GM12865 (cell line): ENCODE measurements around the gene PAEP.

ENCODE experiments used
- DNase-seq: peaks from one replicate; pipeline ENCODE4 v3.0.0; 2010; ENCODE audit warnings: low read depth
- H3K4me3 ChIP-seq: 2 replicates; pipeline ENCODE4 v1.5.1; 2011; ENCODE audit warnings: mild to moderate bottlenecking, low read depth, low read length, control low read depth
- TF ChIP-seq, protein P1 (sequence below): IDR thresholded peaks from 2 replicates; pipeline ENCODE4 v1.5.1; 2011; ENCODE audit warnings: low read length, control low read depth, low read depth, inconsistent platforms; ENCODE audit not compliant: insufficient read depth; ENCODE audit errors: missing control alignments

Gene PAEP

DNA sequence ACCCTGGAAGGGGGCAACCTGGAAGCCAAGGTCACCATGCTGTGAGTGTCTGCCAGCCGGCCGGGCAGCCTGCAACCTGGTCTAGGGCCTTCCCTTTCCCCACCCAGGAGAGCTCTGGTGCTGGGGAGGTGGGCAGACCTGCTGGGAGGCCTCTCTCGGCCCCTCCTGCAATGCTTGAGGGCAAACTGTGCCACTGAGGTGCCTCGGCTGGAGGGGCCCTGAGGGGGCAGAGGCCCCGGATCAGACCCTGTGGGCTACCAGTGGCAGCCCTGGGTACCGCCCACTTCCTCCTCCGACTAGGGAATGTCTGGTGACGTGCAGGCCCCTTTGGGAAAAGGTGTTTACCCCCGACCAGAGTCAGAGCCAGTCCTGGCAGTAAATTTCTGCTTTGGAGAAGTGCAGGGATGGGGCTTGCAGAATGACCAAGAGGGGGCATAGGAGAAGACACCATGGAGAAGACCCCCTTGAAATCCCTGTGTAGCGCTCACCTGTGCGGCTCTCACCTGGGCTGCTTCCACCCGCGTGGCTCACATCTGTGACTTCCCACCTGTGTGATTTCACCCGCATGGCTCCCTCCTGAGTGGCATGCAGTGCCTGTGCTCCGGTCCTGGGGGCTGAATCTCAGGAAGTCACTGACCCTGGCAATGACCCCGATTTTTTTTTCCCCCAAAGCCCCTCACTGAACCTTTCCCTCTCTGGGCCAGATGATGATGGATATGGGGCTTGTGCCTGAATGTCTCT lies 39.2 kb upstream of the PAEP start:
- TF ChIP-seq, protein P1, sequence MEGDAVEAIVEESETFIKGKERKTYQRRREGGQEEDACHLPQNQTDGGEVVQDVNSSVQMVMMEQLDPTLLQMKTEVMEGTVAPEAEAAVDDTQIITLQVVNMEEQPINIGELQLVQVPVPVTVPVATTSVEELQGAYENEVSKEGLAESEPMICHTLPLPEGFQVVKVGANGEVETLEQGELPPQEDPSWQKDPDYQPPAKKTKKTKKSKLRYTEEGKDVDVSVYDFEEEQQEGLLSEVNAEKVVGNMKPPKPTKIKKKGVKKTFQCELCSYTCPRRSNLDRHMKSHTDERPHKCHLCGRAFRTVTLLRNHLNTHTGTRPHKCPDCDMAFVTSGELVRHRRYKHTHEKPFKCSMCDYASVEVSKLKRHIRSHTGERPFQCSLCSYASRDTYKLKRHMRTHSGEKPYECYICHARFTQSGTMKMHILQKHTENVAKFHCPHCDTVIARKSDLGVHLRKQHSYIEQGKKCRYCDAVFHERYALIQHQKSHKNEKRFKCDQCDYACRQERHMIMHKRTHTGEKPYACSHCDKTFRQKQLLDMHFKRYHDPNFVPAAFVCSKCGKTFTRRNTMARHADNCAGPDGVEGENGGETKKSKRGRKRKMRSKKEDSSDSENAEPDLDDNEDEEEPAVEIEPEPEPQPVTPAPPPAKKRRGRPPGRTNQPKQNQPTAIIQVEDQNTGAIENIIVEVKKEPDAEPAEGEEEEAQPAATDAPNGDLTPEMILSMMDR, result no peak
- no peak overlapping the region for H3K4me3 ChIP-seq
- no peak for DNase-seq

DNA sequence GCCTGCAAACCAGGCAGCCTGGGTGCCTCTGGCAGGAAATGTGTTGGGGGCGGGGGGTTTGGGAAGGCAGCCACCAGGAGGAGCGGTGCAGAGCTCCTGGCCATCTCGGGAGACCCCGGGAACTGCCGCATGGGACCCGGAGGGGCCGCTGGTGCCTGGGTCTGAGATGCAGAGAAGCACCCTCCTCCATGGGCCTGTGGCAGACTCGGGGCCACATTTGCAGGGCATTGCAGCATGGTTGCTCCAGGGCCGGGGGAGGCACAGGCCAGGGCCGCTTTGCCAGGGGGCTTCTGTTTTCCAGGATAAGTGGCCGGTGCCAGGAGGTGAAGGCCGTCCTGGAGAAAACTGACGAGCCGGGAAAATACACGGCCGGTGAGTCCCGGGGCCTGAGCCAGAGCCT lies 38.6 kb upstream of the PAEP start:
- DNase-seq, result no peak
- TF ChIP-seq, protein P1, result no peak
- no peak overlapping the region for H3K4me3 ChIP-seq

DNA sequence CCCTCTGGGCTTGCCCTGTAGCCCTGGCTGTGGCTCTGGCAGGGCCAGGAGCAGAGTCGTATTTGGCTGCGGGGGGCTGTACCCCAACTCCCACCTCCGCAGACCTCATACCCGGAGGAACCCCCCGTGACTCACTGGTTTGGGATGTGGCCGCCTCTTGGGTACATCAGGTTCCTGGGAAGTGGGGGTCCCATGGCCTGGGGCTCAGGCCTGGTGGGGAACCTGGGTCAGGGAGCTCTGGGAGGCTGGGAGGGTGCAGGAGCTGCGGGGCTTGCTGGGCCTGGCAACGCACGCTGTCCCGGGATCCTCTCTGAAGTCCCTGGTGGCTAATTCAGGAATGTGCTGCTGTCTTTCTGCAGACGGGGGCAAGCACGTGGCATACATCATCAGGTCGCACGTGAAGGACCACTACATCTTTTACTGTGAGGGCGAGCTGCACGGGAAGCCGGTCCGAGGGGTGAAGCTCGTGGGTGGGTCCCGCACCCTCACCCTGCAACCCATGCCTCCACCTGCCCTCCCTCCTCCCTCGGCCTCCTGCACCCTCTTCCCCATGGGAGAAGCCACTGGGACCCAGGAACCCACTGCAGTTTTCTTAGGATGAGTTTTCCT lies 37.9 kb upstream of the PAEP start:
- no peak overlapping the region for H3K4me3 ChIP-seq
- TF ChIP-seq, protein P1, result no peak
- DNase-seq, result no peak

DNA sequence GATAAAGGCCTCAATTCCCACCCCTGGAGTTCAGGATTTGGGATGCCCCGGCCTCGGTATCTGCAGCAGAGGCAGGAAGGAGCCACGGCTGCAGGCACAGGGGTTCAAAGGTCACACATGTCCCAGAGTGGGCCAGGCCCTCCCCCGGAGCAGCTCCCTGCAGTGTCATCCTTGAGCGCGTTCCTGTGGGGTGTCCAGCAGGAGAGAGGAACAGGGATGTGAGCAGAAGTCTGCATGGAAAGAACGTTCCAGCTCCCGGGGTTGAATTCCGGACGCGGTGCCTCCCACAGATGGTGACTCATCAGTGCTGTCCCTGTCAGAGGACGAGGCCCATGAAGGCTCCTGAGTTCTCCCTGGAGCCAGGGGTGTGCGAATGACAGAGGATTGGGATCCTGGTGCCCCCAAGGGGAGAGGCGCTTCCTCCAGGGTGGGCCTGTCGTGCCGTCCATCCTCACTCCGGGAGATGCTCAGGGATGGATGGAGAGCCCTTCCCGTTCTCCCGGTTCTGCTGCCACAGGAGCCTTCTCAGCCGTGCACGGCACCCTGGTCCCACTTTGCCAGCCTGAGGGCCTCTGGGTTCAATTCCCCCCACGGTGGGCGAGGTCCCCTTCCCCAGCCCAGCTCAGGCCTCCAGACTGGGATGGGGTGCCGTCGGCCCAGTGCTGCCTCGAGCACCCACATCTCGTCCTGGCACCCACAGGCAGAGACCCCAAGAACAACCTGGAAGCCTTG lies 37.3 kb upstream of the PAEP start:
- no peak overlapping the region for H3K4me3 ChIP-seq
- no peak for DNase-seq
- TF ChIP-seq, protein P1, result no peak

DNA sequence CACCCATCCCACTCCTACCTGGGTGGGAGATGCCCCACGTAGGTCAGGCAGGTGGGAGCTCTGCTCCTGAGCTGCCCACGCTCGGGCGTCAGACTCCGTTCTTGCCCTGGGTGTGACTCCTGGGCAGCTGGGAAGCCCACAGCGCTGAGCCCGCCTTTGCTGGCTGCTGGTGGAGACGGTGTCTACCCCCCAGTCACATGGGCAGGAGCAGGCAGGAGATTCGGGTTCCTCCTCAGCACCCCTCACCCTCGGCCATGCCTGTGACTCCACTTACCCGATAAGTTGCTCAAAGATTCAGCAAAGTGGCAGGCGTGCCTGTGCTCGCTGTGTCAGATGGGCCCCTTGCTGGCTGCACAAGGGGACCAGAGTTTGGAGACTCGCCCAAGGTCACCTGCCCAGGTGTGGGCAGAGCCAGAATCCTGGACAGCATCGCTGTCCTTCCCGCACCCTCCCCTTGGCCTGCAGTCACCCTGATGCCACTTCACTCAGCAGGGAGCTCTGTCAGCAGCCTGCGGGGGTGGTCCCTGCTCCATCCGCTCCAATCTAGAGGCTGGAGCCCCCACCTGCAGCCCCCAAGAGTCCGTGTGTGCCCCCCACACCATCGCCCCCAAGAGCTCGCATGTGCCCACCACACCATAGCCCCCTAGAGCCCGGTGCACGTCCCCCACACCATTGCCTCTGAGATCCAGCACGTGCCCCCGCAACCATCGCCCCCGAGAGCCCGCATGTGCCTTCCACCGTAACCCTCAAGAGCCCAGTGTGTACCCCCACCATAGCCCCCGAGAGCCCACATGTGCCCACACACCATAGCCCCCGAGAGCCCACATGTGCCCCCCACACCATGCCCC lies 36.1 kb upstream of the PAEP start:
- TF ChIP-seq, protein P1, result no peak
- DNase-seq, result no peak
- no peak overlapping the region for H3K4me3 ChIP-seq

DNA sequence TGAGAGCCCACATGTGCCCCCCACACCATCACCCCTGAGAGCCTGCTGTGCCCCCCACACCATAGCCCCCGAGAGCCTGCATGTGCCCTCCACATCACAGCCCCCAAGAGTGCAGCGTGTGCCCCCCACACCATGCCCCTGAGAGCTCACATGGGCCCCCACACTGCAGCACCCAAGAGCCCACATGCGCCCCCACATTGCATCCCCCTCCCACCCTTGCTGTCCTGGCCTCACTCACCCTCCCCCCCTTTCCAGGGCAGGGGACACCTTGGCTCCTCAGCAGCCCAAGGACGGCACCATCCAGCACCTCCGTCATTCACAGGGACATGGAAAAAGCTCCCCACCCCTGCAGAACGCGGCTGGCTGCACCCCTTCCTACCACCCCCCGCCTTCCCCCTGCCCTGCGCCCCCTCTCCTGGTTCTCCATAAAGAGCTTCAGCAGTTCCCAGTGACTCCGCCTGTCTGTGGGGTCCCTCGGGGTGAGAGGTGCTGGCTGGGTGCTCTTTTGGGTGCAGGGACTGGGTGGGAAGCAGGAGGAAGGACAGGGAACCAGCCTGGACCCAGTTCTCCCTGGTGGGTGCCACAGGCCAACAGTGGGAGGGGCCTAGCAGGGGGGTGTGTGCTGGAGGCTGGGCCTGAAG lies 35.3 kb upstream of the PAEP start:
- no peak overlapping the region for H3K4me3 ChIP-seq
- TF ChIP-seq, protein P1, result no peak
- DNase-seq, result no peak
